HG03565 (cell line): ENCODE data around the gene SNRNP25.
A peak's percentile ranks its signal among the peaks of the same experiment; 100 is the strongest.

Experiments
- ATAC-seq: cut with Tn5 transposase; IDR thresholded peaks from one replicate; pipeline ENCODE4 v1.9.1; 2021; ENCODE audit warnings: mild to moderate bottlenecking, moderate library complexity; ENCODE audit not compliant: unreplicated experiment

The SNRNP25 gene

DNA sequence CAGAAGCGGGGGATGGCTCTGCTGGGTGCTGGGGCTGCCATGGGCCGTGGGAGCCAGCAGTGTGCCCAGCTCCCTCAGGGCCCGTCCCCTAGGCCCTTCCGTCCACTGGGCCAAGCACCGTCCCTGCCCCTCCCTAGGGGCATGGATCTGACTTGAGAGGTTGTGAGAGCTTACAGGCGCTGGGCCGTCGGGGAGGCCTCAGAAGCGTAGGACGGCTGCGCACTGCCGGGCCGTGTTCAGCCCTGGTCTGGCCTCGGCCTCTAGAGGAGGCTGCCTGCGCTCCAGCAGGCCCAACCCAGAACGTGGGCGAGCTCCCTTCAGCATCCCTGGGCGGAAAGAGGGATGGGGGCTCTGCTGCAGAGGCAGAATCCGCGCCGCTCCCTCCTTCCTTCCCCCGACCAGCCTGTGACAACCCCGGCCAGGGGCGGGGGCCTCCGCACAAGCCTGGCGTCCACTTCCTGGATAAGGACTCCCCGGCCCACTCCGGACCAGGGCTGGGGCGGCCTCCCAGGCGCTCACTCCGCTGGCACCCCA, 23.7 kb downstream of the SNRNP25 start:
- no peak for ATAC-seq

DNA sequence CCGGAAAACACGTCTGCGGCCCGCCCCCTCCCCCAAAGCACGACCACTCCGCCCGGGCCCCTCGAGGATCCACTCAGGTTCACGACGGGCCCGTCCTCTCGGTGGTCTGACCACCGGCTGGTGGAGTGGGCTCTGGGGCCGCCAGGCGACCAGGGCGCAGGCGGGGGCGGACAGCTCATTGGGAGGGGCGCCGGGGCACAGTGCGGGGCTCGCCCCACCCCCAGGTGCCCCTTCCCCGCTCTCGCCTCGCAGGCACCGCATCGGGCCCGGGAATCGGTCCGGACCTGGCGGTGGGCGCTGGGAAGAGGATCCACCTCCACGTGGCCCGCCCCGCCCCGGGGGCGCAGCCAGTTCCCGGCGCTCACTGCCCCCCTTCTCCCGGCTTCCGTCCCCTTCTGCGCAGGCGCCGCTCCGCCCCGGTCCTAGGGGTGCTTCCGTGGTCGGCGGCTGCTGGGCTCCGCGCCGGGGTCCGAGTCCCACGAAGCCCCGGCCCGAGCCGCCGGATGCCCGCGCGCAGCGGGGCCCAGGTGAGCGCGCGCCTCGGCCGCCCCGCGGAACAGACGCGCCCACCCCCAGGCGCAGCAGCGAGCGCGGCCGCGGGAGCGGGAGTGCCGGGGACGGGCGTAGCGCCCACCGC, 24.3 kb downstream of the SNRNP25 start, which contains the start of gene MPG:
Gene MPG (plus strand): TSS at position 419 of the 637 bp plus-strand sequence. CDS start 85 bp downstream, at position 504.
- peak; percentile 45 for ATAC-seq

- ATAC-seq, result peak; percentile 7
Measured at GRCh38 chr16:78444-79150, 25.0 kb downstream of the SNRNP25 start.

- no peak for ATAC-seq
Measured at GRCh38 chr16:79151-80054, 25.8 kb downstream of the SNRNP25 start.

- no peak for ATAC-seq
Measured at GRCh38 chr16:83060-83603, 29.5 kb downstream of the SNRNP25 start.

DNA sequence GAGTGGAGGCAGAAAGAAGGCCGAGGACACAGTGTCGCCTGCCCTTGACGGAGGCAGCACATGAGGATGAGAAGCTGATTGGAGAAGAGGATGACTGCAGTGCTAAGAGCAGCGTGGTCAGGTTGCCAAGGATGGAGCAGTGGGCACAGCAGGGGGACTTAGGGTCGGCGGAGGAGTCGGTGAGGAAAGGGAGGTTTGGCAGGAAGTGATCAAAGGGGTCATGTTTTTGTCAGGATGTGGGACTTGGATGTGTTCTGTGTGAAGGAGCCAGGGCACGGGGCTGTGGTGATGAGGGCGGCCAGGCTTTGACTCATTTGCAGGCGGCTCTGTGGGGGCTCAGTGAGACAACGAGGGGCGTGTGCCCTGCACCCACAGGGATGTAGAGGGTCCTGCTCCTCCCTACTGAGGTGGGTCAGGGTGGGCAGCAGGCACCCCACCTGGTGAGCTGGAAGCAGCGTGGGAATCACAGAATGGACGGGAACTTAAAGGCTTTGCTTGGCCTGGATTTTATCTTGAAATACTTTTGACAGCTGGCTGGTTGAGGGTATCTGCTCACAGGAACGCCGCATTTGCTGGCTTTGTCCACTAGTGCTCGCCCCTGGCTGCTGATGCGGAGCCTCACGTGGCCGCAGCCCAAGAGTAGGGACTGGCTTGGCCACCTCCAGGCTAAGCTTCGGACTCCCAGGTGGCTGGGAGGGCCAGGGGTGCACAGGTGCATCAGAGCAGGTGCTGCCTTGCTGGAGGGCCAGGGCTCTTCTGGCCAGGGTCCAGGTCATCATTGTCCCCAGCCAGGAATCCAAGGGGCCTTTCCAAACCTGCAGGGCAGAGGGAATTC, 30.4 kb downstream of the SNRNP25 start:
- ATAC-seq, result no peak

DNA sequence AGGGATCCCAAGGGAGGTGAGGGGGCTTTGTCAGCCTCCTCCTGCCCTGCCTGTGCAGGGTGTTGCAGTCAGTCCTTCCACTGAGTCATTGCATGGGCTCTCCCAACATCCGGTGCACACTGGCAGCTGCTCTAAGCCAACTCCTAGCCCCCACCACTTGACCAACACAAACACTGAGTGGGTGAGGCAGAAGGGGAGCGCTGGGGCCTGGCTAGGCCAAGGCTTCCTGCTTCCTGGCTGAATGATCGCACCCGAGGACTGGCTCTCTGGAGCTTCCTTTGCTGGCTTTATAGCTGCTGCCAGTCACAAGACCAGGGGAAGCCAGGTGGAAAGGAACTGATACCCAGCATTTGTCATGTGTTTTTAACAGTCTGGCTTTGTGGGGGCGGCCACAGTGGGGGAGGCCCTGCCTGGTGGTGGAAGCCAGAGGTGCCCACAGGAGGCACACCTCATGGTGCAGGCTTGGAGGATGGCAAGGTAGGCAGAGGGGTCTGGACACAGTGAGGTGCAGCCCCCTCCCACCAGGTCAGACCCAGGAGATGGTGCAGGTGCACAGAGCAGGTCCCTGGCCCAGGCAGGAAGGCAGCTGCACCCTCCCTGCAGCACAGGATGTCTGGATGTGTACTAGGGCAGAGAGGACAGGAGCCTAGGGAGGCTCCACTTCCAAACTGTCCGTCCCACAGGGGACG, 31.2 kb downstream of the SNRNP25 start:
- ATAC-seq, result peak; percentile 52

DNA sequence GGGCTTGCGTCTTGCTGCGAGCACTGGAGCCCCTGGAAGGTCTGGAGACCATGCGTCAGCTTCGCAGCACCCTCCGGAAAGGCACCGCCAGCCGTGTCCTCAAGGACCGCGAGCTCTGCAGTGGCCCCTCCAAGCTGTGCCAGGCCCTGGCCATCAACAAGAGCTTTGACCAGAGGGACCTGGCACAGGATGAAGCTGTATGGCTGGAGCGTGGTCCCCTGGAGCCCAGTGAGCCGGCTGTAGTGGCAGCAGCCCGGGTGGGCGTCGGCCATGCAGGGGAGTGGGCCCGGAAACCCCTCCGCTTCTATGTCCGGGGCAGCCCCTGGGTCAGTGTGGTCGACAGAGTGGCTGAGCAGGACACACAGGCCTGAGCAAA, 31.8 kb downstream of the SNRNP25 start:
- no peak for ATAC-seq

DNA sequence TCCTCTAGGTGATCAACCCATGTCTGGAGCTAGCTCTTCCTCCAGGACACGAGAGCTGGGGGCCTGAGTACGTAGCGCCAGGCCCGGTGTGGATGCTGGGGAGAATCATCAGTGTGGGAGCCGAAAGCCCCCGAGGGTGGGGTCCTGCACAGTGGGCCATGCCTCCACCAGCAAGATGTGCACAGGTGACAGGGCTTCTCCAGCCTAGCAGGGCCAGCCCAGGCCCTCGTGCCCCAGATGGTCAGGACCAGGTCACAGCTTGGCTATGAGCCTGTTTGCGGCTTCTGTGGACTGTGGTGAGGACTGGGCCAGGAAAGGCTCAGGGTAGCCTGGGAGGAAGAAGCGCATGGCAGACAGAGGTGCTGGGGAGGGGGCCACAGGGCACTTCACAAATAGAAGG, 32.2 kb downstream of the SNRNP25 start:
- no peak for ATAC-seq

DNA sequence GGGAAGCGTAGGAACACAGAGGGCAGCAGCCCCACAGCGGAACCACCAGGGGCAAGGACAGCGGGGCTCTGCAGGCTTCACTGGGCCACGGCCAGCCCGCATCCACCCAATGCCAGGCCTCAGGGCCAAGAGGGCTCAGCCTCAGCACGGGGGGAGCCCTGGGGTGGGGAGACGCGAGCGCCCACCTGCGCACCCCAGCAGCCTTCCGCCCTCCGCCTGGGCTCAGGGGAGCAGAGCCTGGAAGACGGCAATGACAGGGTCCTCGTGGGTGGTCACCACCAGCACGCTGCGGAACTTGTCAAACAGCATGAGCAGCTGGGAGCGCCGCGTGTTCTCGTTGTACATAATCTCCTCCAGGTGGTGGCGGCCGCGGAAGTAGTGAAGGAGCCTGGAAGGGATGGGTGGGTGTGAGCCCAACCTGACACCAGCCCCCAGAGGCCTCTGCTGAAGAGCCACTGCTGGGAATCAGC, 32.9 kb downstream of the SNRNP25 start:
- ATAC-seq, result no peak

GRCh38 chr16:88613-89012, 35.0 kb downstream of the SNRNP25 start:
- ATAC-seq, result no peak

- no peak for ATAC-seq
Measured at GRCh38 chr16:89391-90302, 36.0 kb downstream of the SNRNP25 start.

DNA sequence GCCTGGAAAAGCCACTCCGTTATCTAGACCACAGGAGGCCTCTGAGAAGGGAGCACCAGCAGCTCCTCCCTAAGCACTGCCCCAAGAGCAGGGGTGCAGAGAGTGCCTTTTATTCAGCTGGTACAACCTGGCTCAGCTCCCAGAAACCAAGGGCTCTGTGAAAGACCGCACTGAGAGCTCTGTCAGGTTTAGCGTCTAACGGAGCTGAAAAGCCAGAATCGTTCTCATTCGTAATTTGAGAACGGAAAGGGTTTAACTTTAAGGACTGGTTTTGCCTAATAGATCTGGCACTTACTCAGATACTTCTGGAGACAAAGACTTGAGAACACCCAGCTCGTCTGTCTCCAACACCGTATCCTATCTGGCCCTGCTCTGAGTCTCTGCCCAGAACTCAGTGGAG, 37.9 kb downstream of the SNRNP25 start:
- ATAC-seq, result no peak

DNA sequence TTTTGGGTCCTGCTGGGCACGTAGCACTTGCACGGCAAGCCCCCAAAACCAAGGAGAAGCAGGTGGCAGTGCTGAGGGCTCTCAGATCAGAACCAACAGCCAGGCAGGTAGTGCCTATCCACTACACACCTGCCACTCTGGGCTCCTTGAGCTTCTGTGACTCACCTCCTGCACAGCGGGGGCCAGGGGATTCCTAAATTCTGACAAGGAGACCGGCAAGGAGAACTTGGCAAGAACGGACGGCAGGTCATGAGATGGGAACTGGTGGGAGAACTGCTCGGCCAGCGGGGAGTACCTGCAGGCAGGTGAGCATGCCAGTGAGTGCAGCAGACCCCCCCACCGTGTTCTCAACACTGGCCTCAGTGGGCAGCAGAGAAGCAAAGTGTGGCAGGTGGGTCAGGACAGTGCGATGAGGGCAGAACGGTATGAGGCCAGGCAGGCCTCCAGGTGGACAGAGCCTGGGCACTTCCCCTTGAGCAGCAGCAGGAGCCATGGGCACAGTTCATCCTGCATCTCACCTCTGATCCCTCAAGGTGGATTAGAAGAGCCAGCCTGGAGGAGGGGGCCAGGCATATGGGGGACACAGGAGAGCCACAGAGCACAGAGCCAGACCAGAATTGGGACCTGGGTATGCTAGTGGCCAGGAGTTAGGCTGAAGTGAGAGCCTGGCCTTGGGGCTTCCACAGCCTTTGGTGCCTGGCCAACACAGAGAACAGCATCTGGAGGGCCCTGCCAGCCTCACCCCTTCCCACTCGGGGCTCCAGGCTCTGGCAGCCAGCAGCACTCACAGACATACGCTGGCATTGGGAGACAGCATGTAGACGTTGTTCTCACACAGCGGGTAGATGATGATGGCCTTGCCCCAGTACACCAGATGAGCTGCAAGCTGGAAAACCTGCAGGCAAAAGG, 39.1 kb downstream of the SNRNP25 start:
- no peak for ATAC-seq

- no peak for ATAC-seq
Measured at GRCh38 chr16:94918-95265, 41.3 kb downstream of the SNRNP25 start.

DNA sequence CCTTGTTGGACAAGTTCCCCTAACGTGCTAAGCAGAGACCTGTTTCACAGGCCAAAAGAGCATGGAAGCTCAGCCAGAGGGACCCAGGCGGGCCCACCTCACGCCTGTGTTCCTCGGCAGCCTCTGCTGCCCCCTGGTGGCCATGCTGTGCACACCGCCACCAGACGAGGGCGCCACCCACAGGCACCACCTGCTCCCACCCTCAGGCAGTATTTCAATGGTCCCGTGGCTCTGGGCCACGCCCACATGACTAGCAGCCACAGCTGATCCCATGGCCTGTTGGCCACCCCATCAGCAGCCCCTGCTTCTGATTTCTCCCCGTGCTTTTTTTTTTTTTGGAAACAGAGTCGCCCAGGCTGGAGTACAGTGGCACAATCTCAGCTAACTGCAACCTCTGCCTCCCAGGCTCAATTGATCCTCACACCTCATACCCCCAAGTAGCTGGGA, 43.3 kb downstream of the SNRNP25 start:
- ATAC-seq, result peak; percentile 81

DNA sequence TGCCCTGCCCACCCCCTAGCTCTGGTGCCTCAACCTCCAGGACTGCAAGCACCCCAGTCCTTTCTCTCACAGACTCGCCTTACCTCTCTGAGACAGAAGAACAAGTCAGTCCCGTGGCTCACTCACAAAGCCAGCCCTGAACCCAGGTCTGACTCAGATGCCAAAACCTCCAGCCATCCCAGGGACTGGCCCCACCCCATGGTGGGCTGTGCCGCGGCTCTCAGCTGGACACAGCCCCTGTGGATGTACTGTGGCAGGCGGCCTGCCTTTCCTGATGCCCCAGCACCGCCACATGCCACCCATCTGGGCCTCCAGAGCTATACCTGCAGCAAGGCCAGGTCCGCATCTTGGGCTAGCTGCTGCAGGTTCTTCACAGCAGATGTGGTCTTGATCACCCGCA, 44.2 kb downstream of the SNRNP25 start:
- ATAC-seq, result no peak
